ENCODE measurements around the gene DELE1.

DELE1 gene

GRCh38 chr5:141969783-141970771, 46.4 kb downstream of the DELE1 start:
- DNase-seq (ENCODE audit: low read depth, low spot score): no peak
- H3K4me3 ChIP-seq (ENCODE audit: low read length): peak overlapping the region; percentile 68; the same call in 1 of the 2 replicates
- no peaks in the 10 kb centered on the region for H3K9me3 ChIP-seq (ENCODE audit: control insufficient read depth, insufficient read depth, low read length)
- WGBS (ENCODE audit: insufficient coverage, insufficient read length): no CpG with 5 or more reads among the region's 2 CpGs
- H3K4me1 ChIP-seq (ENCODE audit: control insufficient read depth, insufficient read depth, low read length): no peaks in the 10 kb centered on the region; the same call in 1 of the 2 replicates
- H3K36me3 ChIP-seq (ENCODE audit: control insufficient read depth, insufficient read depth, low read length): no peaks in the 10 kb centered on the region; the same call in 1 of the 2 replicates
- H3K27me3 ChIP-seq (ENCODE audit: control insufficient read depth, insufficient read depth, low read length): no peaks in the 10 kb centered on the region
- H3K27ac ChIP-seq (ENCODE audit: low read length): no peak overlapping the region

DNA sequence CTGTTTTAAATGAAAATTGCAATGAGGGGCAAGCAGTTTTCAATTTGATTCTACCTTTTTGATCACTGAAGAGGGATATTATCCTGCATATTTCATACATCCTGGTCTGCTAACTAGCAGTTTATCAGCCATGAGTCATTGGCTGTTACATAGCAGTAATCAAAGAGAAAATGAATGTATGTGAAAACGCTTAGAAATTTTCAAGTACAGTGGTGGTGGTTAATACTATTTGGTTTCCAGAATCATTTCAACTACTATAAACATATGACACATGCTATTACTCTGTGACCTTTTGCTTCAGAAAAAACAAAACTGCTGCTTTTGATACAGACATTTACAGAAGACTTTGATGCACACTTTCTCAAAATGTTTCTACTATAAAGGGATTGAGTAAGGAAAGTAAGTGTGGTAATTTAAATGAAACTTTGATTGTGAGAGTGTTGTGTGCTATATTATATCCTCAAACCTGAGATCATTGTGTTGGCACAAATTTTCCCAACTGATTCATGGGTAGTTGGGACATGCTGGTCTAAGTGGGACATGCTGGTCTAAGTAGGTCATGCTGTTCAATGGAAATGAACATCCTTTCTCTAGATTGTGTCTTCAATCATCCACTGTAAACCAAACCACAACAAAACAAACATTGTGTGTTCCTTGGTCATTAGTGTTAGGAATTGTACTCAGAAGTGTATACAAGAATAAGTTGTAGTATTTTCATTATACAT, 50.4 kb downstream of the DELE1 start:
- no peaks in the 10 kb centered on the region; the same call in 1 of the 2 replicates for H3K36me3 ChIP-seq (ENCODE audit: control insufficient read depth, insufficient read depth, low read length)
- no CpG with 5 or more reads among the region's 1 CpG for WGBS (ENCODE audit: insufficient coverage, insufficient read length)
- H3K4me1 ChIP-seq (ENCODE audit: control insufficient read depth, insufficient read depth, low read length): no peaks in the 10 kb centered on the region; the same call in 1 of the 2 replicates
- no peak overlapping the region for H3K4me3 ChIP-seq (ENCODE audit: low read length)
- H3K9me3 ChIP-seq (ENCODE audit: control insufficient read depth, insufficient read depth, low read length): no peaks in the 10 kb centered on the region
- no peak overlapping the region for H3K27ac ChIP-seq (ENCODE audit: low read length)
- DNase-seq (ENCODE audit: low read depth, low spot score): no peak
- no peaks in the 10 kb centered on the region for H3K27me3 ChIP-seq (ENCODE audit: control insufficient read depth, insufficient read depth, low read length)

GRCh38 chr5:141976176-141976575, 52.5 kb downstream of the DELE1 start:
- DNase-seq (ENCODE audit: low read depth, low spot score): no peak
- Histone ChIP-seq H3K27me3 (ENCODE audit: control insufficient read depth, insufficient read depth, low read length) (no peaks in the 10 kb centered on the region), H3K4me1 (ENCODE audit: control insufficient read depth, insufficient read depth, low read length) (no peaks in the 10 kb centered on the region), H3K36me3 (ENCODE audit: control insufficient read depth, insufficient read depth, low read length) (peaks cover 8% of the 10 kb centered on the region; the same call in 1 of the 2 replicates), H3K27ac (ENCODE audit: low read length) (no peak overlapping the region), H3K4me3 (ENCODE audit: low read length) (no peak overlapping the region), H3K9me3 (ENCODE audit: control insufficient read depth, insufficient read depth, low read length) (no peaks in the 10 kb centered on the region)
- no CpG with 5 or more reads among the region's 6 CpGs for WGBS (ENCODE audit: insufficient coverage, insufficient read length)

GRCh38 chr5:141978389-141978788, 54.7 kb downstream of the DELE1 start:
- H3K4me1 ChIP-seq (ENCODE audit: control insufficient read depth, insufficient read depth, low read length): no peaks in the 10 kb centered on the region
- no peak overlapping the region for H3K4me3 ChIP-seq (ENCODE audit: low read length)
- H3K27ac ChIP-seq (ENCODE audit: low read length): no peak overlapping the region
- H3K36me3 ChIP-seq (ENCODE audit: control insufficient read depth, insufficient read depth, low read length): peaks cover 8% of the 10 kb centered on the region; the same call in 1 of the 2 replicates
- no peaks in the 10 kb centered on the region for H3K9me3 ChIP-seq (ENCODE audit: control insufficient read depth, insufficient read depth, low read length)
- DNase-seq (ENCODE audit: low read depth, low spot score): no peak
- H3K27me3 ChIP-seq (ENCODE audit: control insufficient read depth, insufficient read depth, low read length): no peaks in the 10 kb centered on the region

DNA sequence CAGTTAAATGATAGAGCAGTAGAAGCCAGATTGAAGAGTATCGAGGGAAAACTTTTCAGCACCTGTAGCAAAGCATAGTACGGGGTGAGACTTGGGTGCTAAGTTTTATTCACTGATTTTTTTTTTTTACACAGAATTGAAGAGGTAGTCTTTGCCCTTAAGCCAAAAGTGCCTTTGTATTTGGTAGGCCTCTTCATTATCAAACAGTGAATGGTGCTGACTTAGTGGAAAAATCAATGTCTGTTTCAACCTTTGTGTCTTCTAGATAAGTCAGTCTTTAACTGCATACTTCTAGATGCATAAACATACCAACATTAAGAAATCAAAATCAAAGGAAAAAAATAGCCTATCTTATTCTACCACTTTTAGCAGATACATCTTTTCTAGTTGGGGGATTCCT, 59.0 kb downstream of the DELE1 start:
- peaks cover 8% of the 10 kb centered on the region; the same call in 1 of the 2 replicates for H3K36me3 ChIP-seq (ENCODE audit: control insufficient read depth, insufficient read depth, low read length)
- H3K9me3 ChIP-seq (ENCODE audit: control insufficient read depth, insufficient read depth, low read length): no peaks in the 10 kb centered on the region
- no peak overlapping the region for H3K4me3 ChIP-seq (ENCODE audit: low read length)
- no peak for DNase-seq (ENCODE audit: low read depth, low spot score)
- WGBS (ENCODE audit: insufficient coverage, insufficient read length): no CpG with 5 or more reads among the region's 2 CpGs
- no peaks in the 10 kb centered on the region for H3K27me3 ChIP-seq (ENCODE audit: control insufficient read depth, insufficient read depth, low read length)
- no peak overlapping the region for H3K27ac ChIP-seq (ENCODE audit: low read length)
- H3K4me1 ChIP-seq (ENCODE audit: control insufficient read depth, insufficient read depth, low read length): no peaks in the 10 kb centered on the region

- H3K9me3 ChIP-seq (ENCODE audit: control insufficient read depth, insufficient read depth, low read length): no peaks in the 10 kb centered on the region
- no peak for DNase-seq (ENCODE audit: low read depth, low spot score)
- no peaks in the 10 kb centered on the region for H3K27me3 ChIP-seq (ENCODE audit: control insufficient read depth, insufficient read depth, low read length)
- no peak overlapping the region for H3K27ac ChIP-seq (ENCODE audit: low read length)
- H3K36me3 ChIP-seq (ENCODE audit: control insufficient read depth, insufficient read depth, low read length): no peaks in the 10 kb centered on the region
- no peaks in the 10 kb centered on the region for H3K4me1 ChIP-seq (ENCODE audit: control insufficient read depth, insufficient read depth, low read length)
- no peak overlapping the region for H3K4me3 ChIP-seq (ENCODE audit: low read length)
These were observed 62.4 kb downstream of the DELE1 start for GRCh38 chr5:141986072-141986471.

- H3K27ac ChIP-seq (ENCODE audit: low read length): no peak overlapping the region
- no peaks in the 10 kb centered on the region for H3K36me3 ChIP-seq (ENCODE audit: control insufficient read depth, insufficient read depth, low read length)
- H3K9me3 ChIP-seq (ENCODE audit: control insufficient read depth, insufficient read depth, low read length): no peaks in the 10 kb centered on the region
- H3K4me3 ChIP-seq (ENCODE audit: low read length): no peak overlapping the region
- no CpG with 5 or more reads among the region's 1 CpG for WGBS (ENCODE audit: insufficient coverage, insufficient read length)
- no peaks in the 10 kb centered on the region for H3K4me1 ChIP-seq (ENCODE audit: control insufficient read depth, insufficient read depth, low read length)
- no peaks in the 10 kb centered on the region for H3K27me3 ChIP-seq (ENCODE audit: control insufficient read depth, insufficient read depth, low read length)
- DNase-seq (ENCODE audit: low read depth, low spot score): no peak
These were observed 66.0 kb downstream of the DELE1 start for GRCh38 chr5:141989720-141990119.
